Trophoblast cell (in vitro differentiated cells and primary cell): ENCODE data around the gene TET3.

Experiments used
- DNase-seq, 2 donors: peaks; one replicate each; pipeline ENCODE4 v3.0.0-alpha.2; 2016
- H2AFZ ChIP-seq: 2 replicates; pipeline ENCODE4 v1.6.1; 2013; ENCODE audit warnings: low read length, moderate library complexity, mild to moderate bottlenecking; ENCODE audit not compliant: insufficient read depth, poor library complexity
- H2AK5ac ChIP-seq: 2 replicates; pipeline ENCODE4 v1.6.1; 2013; ENCODE audit warnings: mild to moderate bottlenecking, low read length
- H2BK120ac ChIP-seq: 2 replicates; pipeline ENCODE4 v1.6.1; 2013; ENCODE audit warnings: low read length, mild to moderate bottlenecking, moderate library complexity; ENCODE audit not compliant: insufficient read depth, poor library complexity
- H2BK12ac ChIP-seq: 2 replicates; pipeline ENCODE4 v1.6.1; 2013; ENCODE audit warnings: mild to moderate bottlenecking, low read length, moderate library complexity
- H2BK5ac ChIP-seq: 2 replicates; pipeline ENCODE4 v1.6.1; 2013; ENCODE audit warnings: low read length, low read depth, moderate library complexity, mild to moderate bottlenecking; ENCODE audit not compliant: poor library complexity
- H3K14ac ChIP-seq: 2 replicates; pipeline ENCODE4 v1.6.1; 2013; ENCODE audit warnings: mild to moderate bottlenecking, low read length
- H3K18ac ChIP-seq: 2 replicates; pipeline ENCODE4 v1.6.1; 2013; ENCODE audit warnings: mild to moderate bottlenecking, low read length
- H3K23ac ChIP-seq: 2 replicates; pipeline ENCODE4 v1.6.1; 2013; ENCODE audit warnings: low read length
- H3K27ac ChIP-seq: 2 replicates; pipeline ENCODE4 v1.5.1; 2013; ENCODE audit warnings: low read depth, mild to moderate bottlenecking, inconsistent platforms, low read length, moderate library complexity
- H3K27me3 ChIP-seq: 2 replicates; pipeline ENCODE4 v1.6.1; 2013; ENCODE audit warnings: inconsistent platforms, mild to moderate bottlenecking, low read length, moderate library complexity; ENCODE audit not compliant: insufficient read depth
- H3K36me3 ChIP-seq, 2 experiments: 1 replicate in 1 of 2; 2 replicates in 1 of 2; pipeline ENCODE4 v1.6.1; 2013; ENCODE audit warnings: low read length in 2 of 2, mild to moderate bottlenecking in 2 of 2, moderate library complexity in 1 of 2; ENCODE audit not compliant: insufficient read depth in 2 of 2, control insufficient read depth in 1 of 2
- H3K4ac ChIP-seq: 2 replicates; pipeline ENCODE4 v1.6.1; 2013; ENCODE audit warnings: low read depth, mild to moderate bottlenecking, low read length, moderate library complexity
- H3K4me1 ChIP-seq, 2 experiments: 1 replicate in 1 of 2; 2 replicates in 1 of 2; pipeline ENCODE4 v1.6.1; 2013; ENCODE audit warnings: low read length in 2 of 2, mild to moderate bottlenecking in 2 of 2, moderate library complexity in 1 of 2; ENCODE audit not compliant: insufficient read depth in 2 of 2, control insufficient read depth in 1 of 2
- H3K4me2 ChIP-seq: 2 replicates; pipeline ENCODE4 v1.6.1; 2013; ENCODE audit warnings: inconsistent platforms, mild to moderate bottlenecking, low read length, moderate library complexity
- H3K4me3 ChIP-seq: 2 replicates; pipeline ENCODE4 v1.5.1; 2013; ENCODE audit warnings: mild to moderate bottlenecking, low read depth, low read length, inconsistent platforms
- H3K79me1 ChIP-seq: one replicate; pipeline ENCODE4 v1.6.1; 2013; ENCODE audit warnings: low read length
- H3K79me2 ChIP-seq: 2 replicates; pipeline ENCODE4 v1.6.1; 2013; ENCODE audit warnings: low read length, mild to moderate bottlenecking; ENCODE audit not compliant: control insufficient read depth, insufficient read depth, poor library complexity
- H3K9ac ChIP-seq: 2 replicates; pipeline ENCODE4 v1.6.1; 2013; ENCODE audit warnings: mild to moderate bottlenecking, low read length
- H3K9me3 ChIP-seq: 2 replicates; pipeline ENCODE4 v1.6.1; 2013; ENCODE audit warnings: low read depth, mild to moderate bottlenecking, control low read depth, inconsistent platforms, low read length; ENCODE audit not compliant: insufficient read depth
- H4K12ac ChIP-seq: 2 replicates; pipeline ENCODE4 v1.6.1; 2013; ENCODE audit warnings: low read depth, mild to moderate bottlenecking, low read length, moderate library complexity
- H4K8ac ChIP-seq: 2 replicates; pipeline ENCODE4 v1.6.1; 2013; ENCODE audit warnings: low read depth, mild to moderate bottlenecking, low read length, moderate library complexity
- H4K91ac ChIP-seq: one replicate; pipeline ENCODE4 v1.6.1; 2013; ENCODE audit warnings: low read depth, mild to moderate bottlenecking, low read length, moderate library complexity
- WGBS: extraction: QIAGEN DNeasy Blood & Tissue Kit; methylation state at CpG from one replicate; pipeline ENCODE4 v1.1.7; 2013; ENCODE audit warnings: missing lambda C conversion rate; ENCODE audit not compliant: insufficient read length, insufficient coverage; ENCODE audit errors: extremely low coverage; 5-methylcytosine and 5-hydroxymethylcytosine counted together

TET3 gene

GRCh38 chr2:73984922-73985307 is 205 bp downstream of the TET3 start:
- peak overlapping the region; percentile 95 for H3K27ac ChIP-seq
- H3K9me3 ChIP-seq, result no peaks in the 10 kb centered on the region
- peak overlapping the region; percentile 68 for H2BK5ac ChIP-seq
- no peak overlapping the region for H2BK12ac ChIP-seq
- H4K8ac ChIP-seq, result peak overlapping the region; percentile 46
- H3K4me1 ChIP-seq, result peaks cover 46 to 54% of the 10 kb centered on the region in 2 experiments
- peak overlapping the region; percentile 72 for H3K18ac ChIP-seq
- H4K12ac ChIP-seq, result no peak overlapping the region
- H3K27me3 ChIP-seq, result no peaks in the 10 kb centered on the region
- H3K79me1 ChIP-seq, result peaks cover 21% of the 10 kb centered on the region
- no peak overlapping the region for H2BK120ac ChIP-seq
- no peak overlapping the region for H3K23ac ChIP-seq
- H3K4me3 ChIP-seq, result peak overlapping the region; percentile 74
- peak in 1 of 2 donors; percentile 35 for DNase-seq
- H3K4ac ChIP-seq, result no peak overlapping the region
- H3K4me2 ChIP-seq, result peak overlapping the region; percentile 98
- peaks cover 9 to 16% of the 10 kb centered on the region in 2 experiments for H3K36me3 ChIP-seq
- no CpG with 5 or more reads among the region's 58 CpGs for WGBS
- H3K9ac ChIP-seq, result peak overlapping the region; percentile 88
- peaks cover 25% of the 10 kb centered on the region for H3K79me2 ChIP-seq
- H3K14ac ChIP-seq, result peak overlapping the region; percentile 55
- no peak overlapping the region for H2AFZ ChIP-seq
- H2AK5ac ChIP-seq, result no peak overlapping the region
- H4K91ac ChIP-seq, result peak overlapping the region; percentile 98

GRCh38 chr2:73985308-73986084 is 786 bp downstream of the TET3 start:
- H3K9ac ChIP-seq, result peak overlapping the region; percentile 37
- H3K4ac ChIP-seq, result peak overlapping the region; percentile 92
- H4K8ac ChIP-seq, result peak overlapping the region; percentile 90
- peak in 1 of 2 donors; percentile 42 for DNase-seq
- peaks cover 46 to 50% of the 10 kb centered on the region in 2 experiments for H3K4me1 ChIP-seq
- peak overlapping the region; percentile 89 for H3K18ac ChIP-seq
- peaks cover 14 to 16% of the 10 kb centered on the region in 2 experiments for H3K36me3 ChIP-seq
- H3K4me2 ChIP-seq, result peak overlapping the region; percentile 63
- peak overlapping the region; percentile 79 for H2BK5ac ChIP-seq
- H4K91ac ChIP-seq, result peak overlapping the region; percentile 93
- H3K79me1 ChIP-seq, result peaks cover 21% of the 10 kb centered on the region
- no peak overlapping the region for H3K23ac ChIP-seq
- peak overlapping the region; percentile 96 for H3K14ac ChIP-seq
- peaks cover 25% of the 10 kb centered on the region for H3K79me2 ChIP-seq
- peak overlapping the region; percentile 93 for H2AK5ac ChIP-seq
- peak overlapping the region; percentile 53 for H3K27ac ChIP-seq
- peak overlapping the region; percentile 91 for H4K12ac ChIP-seq
- peak overlapping the region; percentile 76 for H2AFZ ChIP-seq
- H3K27me3 ChIP-seq, result no peaks in the 10 kb centered on the region
- WGBS, result no CpG with 5 or more reads among the region's 66 CpGs
- H3K4me3 ChIP-seq, result peak overlapping the region; percentile 74
- H3K9me3 ChIP-seq, result no peaks in the 10 kb centered on the region
- peak overlapping the region; percentile 62 for H2BK12ac ChIP-seq
- H2BK120ac ChIP-seq, result peak overlapping the region; percentile 92

- Histone ChIP-seq H3K27me3 (no peaks in the 10 kb centered on the region), H3K4ac (peak overlapping the region; percentile 92), H2AK5ac (peak overlapping the region; percentile 93), H3K9me3 (no peaks in the 10 kb centered on the region), H3K4me3 (no peak overlapping the region), H3K36me3 (peaks cover 14 to 16% of the 10 kb centered on the region in 2 experiments), H2BK12ac (peak overlapping the region; percentile 62), H4K8ac (peak overlapping the region; percentile 90), H3K79me2 (peaks cover 25% of the 10 kb centered on the region), H4K12ac (peak overlapping the region; percentile 60), H4K91ac (peak overlapping the region; percentile 93), H3K4me1 (peaks cover 43 to 47% of the 10 kb centered on the region in 2 experiments), H2AFZ (peak overlapping the region; percentile 39), H3K4me2 (peak overlapping the region; percentile 63), H3K23ac (no peak overlapping the region), H2BK5ac (no peak overlapping the region), H3K14ac (peak overlapping the region; percentile 96), H2BK120ac (no peak overlapping the region), H3K27ac (no peak overlapping the region), H3K79me1 (peaks cover 20% of the 10 kb centered on the region), H3K18ac (peak overlapping the region; percentile 89), H3K9ac (no peak overlapping the region)
- no peak for DNase-seq
- WGBS, result no CpG with 5 or more reads among the region's 21 CpGs
Measured at GRCh38 chr2:73986085-73986681, 1.5 kb downstream of the TET3 start.

- H3K36me3 ChIP-seq, result peaks cover 14 to 16% of the 10 kb centered on the region in 2 experiments
- no peak overlapping the region for H2BK12ac ChIP-seq
- H2BK120ac ChIP-seq, result no peak overlapping the region
- WGBS, result no CpG with 5 or more reads among the region's 24 CpGs
- H3K18ac ChIP-seq, result peak overlapping the region; percentile 31
- no peak overlapping the region for H2AK5ac ChIP-seq
- no peak overlapping the region for H2BK5ac ChIP-seq
- peaks cover 18% of the 10 kb centered on the region for H3K79me1 ChIP-seq
- peaks cover 25% of the 10 kb centered on the region for H3K79me2 ChIP-seq
- H3K9me3 ChIP-seq, result no peaks in the 10 kb centered on the region
- no peaks in the 10 kb centered on the region for H3K27me3 ChIP-seq
- no peak overlapping the region for H4K12ac ChIP-seq
- H3K27ac ChIP-seq, result no peak overlapping the region
- H3K9ac ChIP-seq, result no peak overlapping the region
- H4K8ac ChIP-seq, result no peak overlapping the region
- peak overlapping the region; percentile 5 for H3K4me2 ChIP-seq
- H3K4ac ChIP-seq, result peak overlapping the region; percentile 52
- H2AFZ ChIP-seq, result peak overlapping the region; percentile 23
- H3K4me3 ChIP-seq, result no peak overlapping the region
- peaks cover 33 to 38% of the 10 kb centered on the region in 2 experiments for H3K4me1 ChIP-seq
- no peak overlapping the region for H3K14ac ChIP-seq
- no peak overlapping the region for H4K91ac ChIP-seq
- no peak overlapping the region for H3K23ac ChIP-seq
- DNase-seq, result peak; percentile 55 to 62
Measured at GRCh38 chr2:73987109-73987947, 2.6 kb downstream of the TET3 start.
